Mesendoderm (in vitro differentiated cells): ENCODE results near the gene TOMM7.

ENCODE experiments used
- DNase-seq: peaks from one replicate; pipeline ENCODE4 v3.0.0; 2013
- H2AK5ac ChIP-seq: 2 replicates; pipeline ENCODE4 v1.6.1; 2013; ENCODE audit warnings: low read length, inconsistent platforms
- H2BK120ac ChIP-seq: 2 replicates; pipeline ENCODE4 v1.6.1; 2013; ENCODE audit warnings: low read depth, mild to moderate bottlenecking, low read length, moderate library complexity, mixed read lengths
- H2BK15ac ChIP-seq: replicated peaks from 2 replicates; pipeline ENCODE4 v1.6.1; 2013; ENCODE audit warnings: low read depth, mild to moderate bottlenecking, moderate library complexity
- H2BK5ac ChIP-seq: 2 replicates; pipeline ENCODE4 v1.6.1; 2013; ENCODE audit warnings: low read length, inconsistent platforms
- H3K18ac ChIP-seq: 2 replicates; pipeline ENCODE4 v1.6.1; 2013; ENCODE audit warnings: mild to moderate bottlenecking, low read length, mixed read lengths
- H3K23ac ChIP-seq: one replicate; pipeline ENCODE4 v1.6.1; 2013; ENCODE audit warnings: low read length
- H3K27ac ChIP-seq: 2 replicates; pipeline ENCODE4 v1.5.1; 2013; ENCODE audit warnings: low read depth, mild to moderate bottlenecking, inconsistent platforms, low read length, moderate library complexity
- H3K27me3 ChIP-seq: 2 replicates; pipeline ENCODE4 v1.6.1; 2013; ENCODE audit warnings: low read length, control low read depth, mild to moderate bottlenecking, inconsistent platforms; ENCODE audit not compliant: insufficient read depth, poor library complexity
- H3K36me3 ChIP-seq: 2 replicates; pipeline ENCODE4 v1.6.1; 2013; ENCODE audit warnings: low read length, inconsistent platforms; ENCODE audit not compliant: control insufficient read depth, insufficient read depth
- H3K4ac ChIP-seq: one replicate; pipeline ENCODE4 v1.6.1; 2013; ENCODE audit warnings: low read depth, mild to moderate bottlenecking, low read length, moderate library complexity
- H3K4me1 ChIP-seq: 2 replicates; pipeline ENCODE4 v1.6.1; 2013; ENCODE audit warnings: low read depth, low read length, inconsistent platforms; ENCODE audit not compliant: control insufficient read depth
- H3K4me2 ChIP-seq: 2 replicates; pipeline ENCODE4 v1.6.1; 2013; ENCODE audit warnings: low read length
- H3K4me3 ChIP-seq: 2 replicates; pipeline ENCODE4 v1.5.1; 2013; ENCODE audit warnings: mild to moderate bottlenecking, low read length
- H3K56ac ChIP-seq: one replicate; pipeline ENCODE4 v1.6.1; 2013; ENCODE audit warnings: low read length
- H3K79me1 ChIP-seq: 2 replicates; pipeline ENCODE4 v1.6.1; 2013; ENCODE audit warnings: low read length, inconsistent platforms
- H3K79me2 ChIP-seq: 2 replicates; pipeline ENCODE4 v1.6.1; 2013; ENCODE audit warnings: mild to moderate bottlenecking, low read length; ENCODE audit not compliant: control insufficient read depth, insufficient read depth
- H3K9ac ChIP-seq: 2 replicates; pipeline ENCODE4 v1.6.1; 2013; ENCODE audit warnings: low read length, inconsistent platforms
- H4K5ac ChIP-seq: one replicate; pipeline ENCODE4 v1.6.1; 2013; ENCODE audit warnings: low read length
- H4K8ac ChIP-seq: one replicate; pipeline ENCODE4 v1.6.1; 2013; ENCODE audit warnings: low read depth, mild to moderate bottlenecking, control low read depth, low read length, moderate library complexity
- WGBS: extraction: QIAGEN DNeasy Blood & Tissue Kit; methylation state at CpG from one replicate; pipeline ENCODE4 v1.1.7; 2013; ENCODE audit warnings: low lambda C conversion rate, missing lambda C conversion rate; ENCODE audit not compliant: insufficient coverage; ENCODE audit errors: extremely low coverage; 5-methylcytosine and 5-hydroxymethylcytosine counted together

Gene TOMM7

GRCh38 chr7:22831602-22832305 lies 9.1 kb upstream of the TOMM7 start:
- no peaks in the 10 kb centered on the region for H3K36me3 ChIP-seq
- no peak overlapping the region for H2BK15ac ChIP-seq
- no peak overlapping the region for H2BK5ac ChIP-seq
- no peak overlapping the region for H2AK5ac ChIP-seq
- H3K79me1 ChIP-seq = no peaks in the 10 kb centered on the region
- H3K4ac ChIP-seq = no peak overlapping the region
- no CpG with 5 or more reads among the region's 5 CpGs for WGBS
- H2BK120ac ChIP-seq = no peak overlapping the region
- no peak for DNase-seq
- H3K4me1 ChIP-seq = no peaks in the 10 kb centered on the region
- no peak overlapping the region for H3K4me2 ChIP-seq
- H3K18ac ChIP-seq = no peak overlapping the region
- no peak overlapping the region for H3K27ac ChIP-seq
- H3K56ac ChIP-seq = no peak overlapping the region
- no peak overlapping the region for H4K8ac ChIP-seq
- no peak overlapping the region for H3K4me3 ChIP-seq
- H4K5ac ChIP-seq = no peak overlapping the region
- H3K9ac ChIP-seq = no peak overlapping the region
- no peaks in the 10 kb centered on the region for H3K27me3 ChIP-seq
- no peak overlapping the region for H3K23ac ChIP-seq
- no peaks in the 10 kb centered on the region for H3K79me2 ChIP-seq

GRCh38 chr7:22827563-22827962 lies 4.9 kb upstream of the TOMM7 start:
- DNase-seq = peak; percentile 57

GRCh38 chr7:22826593-22826992 lies 3.9 kb upstream of the TOMM7 start:
- no peak overlapping the region for H2BK15ac ChIP-seq
- H3K4ac ChIP-seq = no peak overlapping the region
- no peak overlapping the region for H3K27ac ChIP-seq
- H3K79me2 ChIP-seq = peaks cover 9% of the 10 kb centered on the region
- no peak overlapping the region for H2BK5ac ChIP-seq
- no peak overlapping the region for H3K56ac ChIP-seq
- no peak overlapping the region for H4K5ac ChIP-seq
- no peak for DNase-seq
- no peaks in the 10 kb centered on the region for H3K27me3 ChIP-seq
- H4K8ac ChIP-seq = no peak overlapping the region
- H3K4me1 ChIP-seq = no peaks in the 10 kb centered on the region
- no peak overlapping the region for H3K18ac ChIP-seq
- H3K79me1 ChIP-seq = peaks cover 5% of the 10 kb centered on the region
- H2BK120ac ChIP-seq = no peak overlapping the region
- H2AK5ac ChIP-seq = no peak overlapping the region
- no peaks in the 10 kb centered on the region for H3K36me3 ChIP-seq
- H3K23ac ChIP-seq = no peak overlapping the region
- no peak overlapping the region for H3K4me3 ChIP-seq
- H3K4me2 ChIP-seq = no peak overlapping the region
- H3K9ac ChIP-seq = no peak overlapping the region
- no CpG with 5 or more reads among the region's 2 CpGs for WGBS

More at GRCh38 chr7:22827563-22827962, 4.9 kb upstream of the TOMM7 start:
- H2BK5ac ChIP-seq = no peak overlapping the region
- no peak overlapping the region for H2BK120ac ChIP-seq
- H3K36me3 ChIP-seq = no peaks in the 10 kb centered on the region
- H4K5ac ChIP-seq = no peak overlapping the region
- no peak overlapping the region for H3K56ac ChIP-seq
- no peak overlapping the region for H3K23ac ChIP-seq
- no peak overlapping the region for H2BK15ac ChIP-seq
- no peak overlapping the region for H2AK5ac ChIP-seq
- H3K4ac ChIP-seq = no peak overlapping the region
- H3K27ac ChIP-seq = no peak overlapping the region
- H3K79me1 ChIP-seq = no peaks in the 10 kb centered on the region
- no peak overlapping the region for H3K4me3 ChIP-seq
- no peaks in the 10 kb centered on the region for H3K4me1 ChIP-seq
- H3K79me2 ChIP-seq = no peaks in the 10 kb centered on the region
- no peak overlapping the region for H3K4me2 ChIP-seq
- H3K18ac ChIP-seq = no peak overlapping the region
- no peaks in the 10 kb centered on the region for H3K27me3 ChIP-seq
- no peak overlapping the region for H4K8ac ChIP-seq
- H3K9ac ChIP-seq = no peak overlapping the region

- H3K4me2 ChIP-seq = no peak overlapping the region
- H2AK5ac ChIP-seq = no peak overlapping the region
- H3K56ac ChIP-seq = no peak overlapping the region
- no peak overlapping the region for H3K4ac ChIP-seq
- H2BK120ac ChIP-seq = no peak overlapping the region
- peaks cover 5% of the 10 kb centered on the region for H3K79me1 ChIP-seq
- H3K9ac ChIP-seq = no peak overlapping the region
- H3K27me3 ChIP-seq = no peaks in the 10 kb centered on the region
- H3K36me3 ChIP-seq = no peaks in the 10 kb centered on the region
- no peak overlapping the region for H3K4me3 ChIP-seq
- H2BK5ac ChIP-seq = no peak overlapping the region
- no peak for DNase-seq
- H3K18ac ChIP-seq = no peak overlapping the region
- H4K5ac ChIP-seq = no peak overlapping the region
- no peak overlapping the region for H3K23ac ChIP-seq
- H3K27ac ChIP-seq = no peak overlapping the region
- peaks cover 23% of the 10 kb centered on the region for H3K79me2 ChIP-seq
- H4K8ac ChIP-seq = no peak overlapping the region
- H2BK15ac ChIP-seq = no peak overlapping the region
- no CpG with 5 or more reads among the region's 2 CpGs for WGBS
- peaks cover 2% of the 10 kb centered on the region for H3K4me1 ChIP-seq
Measured at GRCh38 chr7:22824760-22825159, 2.1 kb upstream of the TOMM7 start.

GRCh38 chr7:22823142-22823497 lies 471 bp upstream of the TOMM7 start:
- H3K4me2 ChIP-seq = peak overlapping the region; percentile 30
- H2AK5ac ChIP-seq = no peak overlapping the region
- no peak overlapping the region for H3K18ac ChIP-seq
- no peak overlapping the region for H3K27ac ChIP-seq
- peaks cover 5% of the 10 kb centered on the region for H3K79me1 ChIP-seq
- H4K5ac ChIP-seq = no peak overlapping the region
- peaks cover 35% of the 10 kb centered on the region for H3K79me2 ChIP-seq
- no peak overlapping the region for H2BK120ac ChIP-seq
- H2BK15ac ChIP-seq = no peak overlapping the region
- peak overlapping the region; percentile 66 for H3K9ac ChIP-seq
- H3K36me3 ChIP-seq = no peaks in the 10 kb centered on the region
- peaks cover 2% of the 10 kb centered on the region for H3K4me1 ChIP-seq
- no CpG with 5 or more reads among the region's 3 CpGs for WGBS
- no peak overlapping the region for H3K23ac ChIP-seq
- H3K27me3 ChIP-seq = no peaks in the 10 kb centered on the region
- no peak overlapping the region for H2BK5ac ChIP-seq
- H3K4me3 ChIP-seq = no peak overlapping the region
- H4K8ac ChIP-seq = peak overlapping the region; percentile 91
- no peak overlapping the region for H3K4ac ChIP-seq
- DNase-seq = no peak
- peak overlapping the region; percentile 77 for H3K56ac ChIP-seq
